Colonic mucosa (tissue), 4 donors: ENCODE data around the gene FAM193A. TPM values are rescaled to one million over a fixed set of nuclear protein-coding genes. Genes with fewer than 3 reads are reported as not detected.
"Not testable (repeated sequence)": the region's sequence is repeated elsewhere in the genome, so short reads cannot be mapped to it uniquely, and the experiment has no call there.

Source experiments
- DNase-seq: peaks from one replicate; pipeline ENCODE4 v3.0.0-alpha.2; 2020
- H3K27ac ChIP-seq: fragments of 200-600 bp; one replicate; pipeline ENCODE4 v1.8.0; 2021
- H3K27me3 ChIP-seq: fragments of 200-600 bp; one replicate; pipeline ENCODE4 v1.8.0; 2021
- H3K36me3 ChIP-seq: fragments of 200-600 bp; one replicate; pipeline ENCODE4 v1.8.0; 2021
- H3K4me1 ChIP-seq: fragments of 200-600 bp; one replicate; pipeline ENCODE4 v1.8.0; 2021; ENCODE audit warnings: mild to moderate bottlenecking
- H3K4me3 ChIP-seq: fragments of 200-600 bp; one replicate; pipeline ENCODE4 v1.8.0; 2021
- H3K9ac ChIP-seq, 2 donors: one replicate each; pipeline ENCODE4 v1.7.0; 2013; ENCODE audit warnings: control low read depth in 2 of 2, low read depth in 2 of 2, low read length in 2 of 2
- H3K9me3 ChIP-seq: fragments of 200-600 bp; one replicate; pipeline ENCODE4 v1.8.0; 2021
- CTCF ChIP-seq: fragments of 200-600 bp; IDR thresholded peaks from one replicate; pipeline ENCODE4 v1.8.0; 2022; ENCODE audit warnings: antibody characterized with exemption, mild to moderate bottlenecking
- intact Hi-C: fragments of 100-400 bp; cut with DNase I; formaldehyde crosslinking; loops from one replicate; pipeline ENCODE4 v1.14.1; 2022
- total RNA-seq, 2 donors: library from RNA; stranded (reverse); fragmentation: NEBNext Ultra II Directional in 1 of 2; extraction: Animal tissue kit (Norgen Biotek cat#: 25700) in 1 of 2; gene quantifications; one replicate each; pipeline ENCODE4 v1.2.1, GENCODE V29; 2021
- donor health status: healthy.
- donor health status: DM: no; HTN: no; CAD: no.
- donor health status: DM: no; HTN: no; CAD: no.

Gene FAM193A
- total RNA-seq, 2 donors from 2014 or later: 18.0 to 25.8 TPM

- Histone ChIP-seq H3K27ac (no peak overlapping the region), H3K9ac (no peak overlapping the region), H3K27me3 (no peaks in the 10 kb centered on the region), H3K4me1 (no peaks in the 10 kb centered on the region), H3K36me3 (no peaks in the 10 kb centered on the region), H3K4me3 (no peak overlapping the region), H3K9me3 (no peaks in the 10 kb centered on the region)
- DNase-seq: no peak
- no peak for TF ChIP-seq CTCF
- intact Hi-C loops: no loop called here
Observed at GRCh38 chr4:2767046-2767704, 230.7 kb downstream of the FAM193A start.

- H3K36me3 ChIP-seq: no peaks in the 10 kb centered on the region
- no peak overlapping the region for H3K4me3 ChIP-seq
- H3K4me1 ChIP-seq: no peaks in the 10 kb centered on the region
- no peak for DNase-seq
- no peak overlapping the region for H3K27ac ChIP-seq
- intact Hi-C loops: no loop called here
- H3K9ac ChIP-seq: no peak overlapping the region
- H3K9me3 ChIP-seq: no peaks in the 10 kb centered on the region
- H3K27me3 ChIP-seq: no peaks in the 10 kb centered on the region
- no peak for TF ChIP-seq CTCF
Observed at GRCh38 chr4:2767705-2768074, 231.2 kb downstream of the FAM193A start.

DNA sequence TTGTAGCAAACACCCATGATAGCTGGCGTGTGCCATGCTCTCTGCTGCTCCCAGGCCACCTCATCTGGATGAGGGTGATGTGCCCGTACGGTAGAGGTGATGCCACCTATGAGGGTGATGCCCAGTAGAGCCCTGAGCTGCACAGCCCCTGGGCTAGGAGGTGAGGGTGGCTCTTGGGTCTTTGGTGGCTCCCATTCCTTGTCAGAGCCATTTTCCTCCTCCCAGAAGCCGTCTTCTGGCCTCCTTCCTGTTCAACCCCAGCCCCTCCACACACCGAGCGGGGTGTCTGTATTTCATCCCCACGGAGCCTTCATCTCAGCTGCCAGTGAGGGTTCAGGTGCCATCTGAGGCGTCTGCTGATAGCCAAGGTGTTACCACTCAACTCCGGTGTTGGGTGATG is 231.7 kb downstream of the FAM193A start:
- intact Hi-C loops: no loop called here
- TF ChIP-seq CTCF: no peak
- Histone ChIP-seq H3K4me1 (no peaks in the 10 kb centered on the region), H3K27me3 (no peaks in the 10 kb centered on the region), H3K27ac (no peak overlapping the region), H3K9me3 (no peaks in the 10 kb centered on the region), H3K36me3 (no peaks in the 10 kb centered on the region), H3K4me3 (no peak overlapping the region), H3K9ac (no peak overlapping the region)
- no peak for DNase-seq

DNA sequence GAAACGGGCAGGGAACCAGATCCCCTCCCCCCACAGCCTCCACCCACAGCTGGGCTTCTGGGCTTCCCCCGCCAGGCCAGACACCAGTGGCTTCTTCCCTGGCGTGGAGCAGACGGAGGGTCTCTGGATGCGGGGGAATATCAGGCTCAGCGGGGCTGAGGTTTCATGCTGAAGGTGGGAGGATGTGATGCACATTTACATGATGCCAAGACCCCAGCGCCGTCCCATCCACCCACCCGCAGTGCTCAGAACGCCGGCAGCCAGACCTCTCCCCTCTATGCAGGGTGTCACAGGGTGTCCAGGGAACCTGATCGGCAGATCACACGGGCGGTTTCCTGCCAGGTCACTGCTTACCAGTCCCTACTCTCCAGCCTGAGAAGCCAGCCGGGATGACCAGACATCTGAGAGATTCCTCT is 232.5 kb downstream of the FAM193A start:
- intact Hi-C loops: no loop called here
- Histone ChIP-seq H3K9me3 (no peaks in the 10 kb centered on the region), H3K4me3 (no peak overlapping the region), H3K36me3 (no peaks in the 10 kb centered on the region), H3K27me3 (no peaks in the 10 kb centered on the region), H3K9ac (no peak overlapping the region), H3K27ac (no peak overlapping the region), H3K4me1 (no peaks in the 10 kb centered on the region)
- no peak for TF ChIP-seq CTCF
- no peak for DNase-seq

DNA sequence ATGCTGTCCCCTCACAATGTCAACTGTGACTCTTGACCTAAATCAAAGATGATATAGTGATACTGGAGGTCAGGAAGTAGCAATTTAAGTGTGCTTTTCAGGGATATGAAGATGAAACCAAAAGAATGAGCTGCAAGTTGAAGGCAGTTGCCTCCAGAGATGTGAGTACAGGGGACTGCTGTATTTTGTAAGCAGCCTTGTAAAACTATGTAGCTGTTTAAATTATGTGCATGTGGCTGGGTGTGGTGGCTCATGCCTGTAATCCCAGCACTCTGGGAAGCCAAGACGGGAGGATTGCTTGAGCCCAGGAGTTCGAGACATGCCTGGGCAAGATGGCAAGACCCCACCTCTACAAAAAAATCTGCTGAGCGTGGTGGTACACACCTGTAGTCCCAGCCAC is 234.8 kb downstream of the FAM193A start:
- Histone ChIP-seq H3K27ac (no peak overlapping the region), H3K4me3 (no peak overlapping the region), H3K9me3 (no peaks in the 10 kb centered on the region), H3K9ac (no peak overlapping the region), H3K4me1 (no peaks in the 10 kb centered on the region), H3K36me3 (no peaks in the 10 kb centered on the region), H3K27me3 (no peaks in the 10 kb centered on the region)
- DNase-seq: no peak
- intact Hi-C loops: no loop called here
- TF ChIP-seq CTCF: no peak

GRCh38 chr4:2780643-2781042 is 244.2 kb downstream of the FAM193A start:
- intact Hi-C loops, H3K9me3 ChIP-seq, H3K27me3 ChIP-seq, H3K4me1 ChIP-seq, H3K36me3 ChIP-seq, H3K4me3 ChIP-seq, H3K27ac ChIP-seq, DNase-seq, H3K9ac ChIP-seq: not testable (repeated sequence)
